ENCODE measurements around the gene CD7. TPM values are rescaled to one million over a fixed set of nuclear protein-coding genes. Genes with fewer than 3 reads are reported as not detected.
A peak's percentile ranks its signal among the peaks of the same experiment; 100 is the strongest.

CD7 gene
- polyA plus RNA-seq, 3 donors, result 0.38 to 3.6 (median 0.42) TPM

DNA sequence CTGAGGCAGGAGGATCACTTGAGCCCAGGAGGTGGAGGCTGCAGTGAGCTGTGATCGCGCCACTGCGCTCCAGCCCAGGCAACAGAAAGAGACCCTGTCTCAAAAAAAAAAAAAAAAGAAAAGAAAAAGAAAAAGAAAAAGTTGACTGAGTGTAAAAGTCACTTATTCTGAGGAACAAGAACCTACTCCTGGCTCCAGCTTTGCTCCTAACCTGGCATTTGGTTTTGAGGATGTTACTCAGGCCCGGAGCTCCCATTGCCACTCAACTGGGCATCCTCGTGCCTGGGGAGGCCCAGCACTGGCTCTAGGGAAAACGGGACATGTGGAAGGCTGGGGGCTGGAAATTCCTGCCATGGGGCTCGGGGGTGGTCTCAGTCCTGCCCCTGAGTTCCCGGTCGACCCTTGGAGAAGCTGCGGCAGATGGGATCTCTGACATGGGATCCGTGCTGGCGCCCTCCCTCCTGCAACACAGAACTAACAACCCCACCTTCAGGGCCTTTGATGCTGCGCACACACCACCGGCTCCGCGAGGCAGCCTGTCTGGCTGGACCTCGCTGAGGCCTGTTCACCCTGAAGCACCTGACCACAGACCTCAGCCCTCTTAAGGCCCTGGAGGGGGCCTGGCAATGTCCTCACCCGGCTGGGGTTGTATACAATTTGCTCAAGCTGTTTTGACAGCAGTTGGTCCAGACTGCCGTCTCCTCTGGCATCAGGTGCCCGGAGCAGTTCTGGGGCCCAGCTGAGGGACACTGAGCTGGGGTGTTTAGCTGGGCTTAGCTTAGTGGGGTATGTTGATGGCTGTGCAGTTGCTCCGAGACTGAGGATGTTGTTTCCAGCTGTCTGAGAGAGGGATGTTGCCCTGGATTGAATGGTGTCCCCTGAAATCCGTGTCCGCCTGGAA, 12.3 kb downstream of the CD7 start:
- Histone ChIP-seq H3K4me3 (replicated peaks in 1 of 3; ENCODE audit: low read depth in 2 of 3, low read length in 3 of 3) (no peak overlapping the region), H3K27me3 (ENCODE audit: control insufficient read depth in 2 of 2, insufficient read depth in 2 of 2, low read length in 2 of 2) (peaks cover 5 to 40% of the 10 kb centered on the region in 2 donors), H4K20me1 (ENCODE audit: insufficient read depth, low read length) (no peaks in the 10 kb centered on the region), H2AFZ (ENCODE audit: insufficient read depth, low read depth, low read length, poor library complexity, severe bottlenecking) (no peak overlapping the region), H3K79me2 (ENCODE audit: insufficient read depth, low read length) (no peaks in the 10 kb centered on the region), H3K27ac (ENCODE audit: low read depth in 1 of 2, low read length in 2 of 2) (no peak overlapping the region), H3K9me3 (replicated peaks in 1 of 2; ENCODE audit: control insufficient read depth in 1 of 2, insufficient read depth in 1 of 2, low read length in 2 of 2) (no peaks in the 10 kb centered on the region), H3K4me2 (replicated peaks; ENCODE audit: extremely low read depth, low read length, poor library complexity, severe bottlenecking) (no peak overlapping the region), H3K9ac (ENCODE audit: insufficient read depth, low read length, poor library complexity, severe bottlenecking) (no peak overlapping the region), H3K4me1 (ENCODE audit: control insufficient read depth in 1 of 2, insufficient read depth in 2 of 2, low read length in 2 of 2) (peaks cover 0 to 7% of the 10 kb centered on the region in 2 donors), H3K36me3 (replicated peaks in 1 of 2; ENCODE audit: control insufficient read depth in 1 of 2, insufficient read depth in 2 of 2, low read length in 2 of 2) (no peaks in the 10 kb centered on the region)
- DNase-seq, result no peak
- intact Hi-C loops (cut with micrococcal nuclease), result no loop called here
- peaks cover 0 to 5% (median 2%) of the 10 kb centered on the region in 7 donors for H3K9me3 Mint-ChIP-seq
- H3K4me3 Mint-ChIP-seq, result peak overlapping the region in 1 of 2 donors; percentile 71
- H3K27me3 Mint-ChIP-seq (ENCODE audit: low read depth in 3 of 3), result peaks cover 42 to 69% (median 52%) of the 10 kb centered on the region in 3 donors
- TF ChIP-seq, protein P1, sequence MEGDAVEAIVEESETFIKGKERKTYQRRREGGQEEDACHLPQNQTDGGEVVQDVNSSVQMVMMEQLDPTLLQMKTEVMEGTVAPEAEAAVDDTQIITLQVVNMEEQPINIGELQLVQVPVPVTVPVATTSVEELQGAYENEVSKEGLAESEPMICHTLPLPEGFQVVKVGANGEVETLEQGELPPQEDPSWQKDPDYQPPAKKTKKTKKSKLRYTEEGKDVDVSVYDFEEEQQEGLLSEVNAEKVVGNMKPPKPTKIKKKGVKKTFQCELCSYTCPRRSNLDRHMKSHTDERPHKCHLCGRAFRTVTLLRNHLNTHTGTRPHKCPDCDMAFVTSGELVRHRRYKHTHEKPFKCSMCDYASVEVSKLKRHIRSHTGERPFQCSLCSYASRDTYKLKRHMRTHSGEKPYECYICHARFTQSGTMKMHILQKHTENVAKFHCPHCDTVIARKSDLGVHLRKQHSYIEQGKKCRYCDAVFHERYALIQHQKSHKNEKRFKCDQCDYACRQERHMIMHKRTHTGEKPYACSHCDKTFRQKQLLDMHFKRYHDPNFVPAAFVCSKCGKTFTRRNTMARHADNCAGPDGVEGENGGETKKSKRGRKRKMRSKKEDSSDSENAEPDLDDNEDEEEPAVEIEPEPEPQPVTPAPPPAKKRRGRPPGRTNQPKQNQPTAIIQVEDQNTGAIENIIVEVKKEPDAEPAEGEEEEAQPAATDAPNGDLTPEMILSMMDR (IDR thresholded peaks at IDR 0.05), result no peak
- 84% methylated on average over 17 of the region's 23 CpGs for WGBS (ENCODE audit: insufficient coverage)
- H3K36me3 Mint-ChIP-seq, result no peaks in the 10 kb centered on the region
- no peak overlapping the region for H3K27ac Mint-ChIP-seq
- peaks cover 17% of the 10 kb centered on the region for H3K4me1 Mint-ChIP-seq

DNA sequence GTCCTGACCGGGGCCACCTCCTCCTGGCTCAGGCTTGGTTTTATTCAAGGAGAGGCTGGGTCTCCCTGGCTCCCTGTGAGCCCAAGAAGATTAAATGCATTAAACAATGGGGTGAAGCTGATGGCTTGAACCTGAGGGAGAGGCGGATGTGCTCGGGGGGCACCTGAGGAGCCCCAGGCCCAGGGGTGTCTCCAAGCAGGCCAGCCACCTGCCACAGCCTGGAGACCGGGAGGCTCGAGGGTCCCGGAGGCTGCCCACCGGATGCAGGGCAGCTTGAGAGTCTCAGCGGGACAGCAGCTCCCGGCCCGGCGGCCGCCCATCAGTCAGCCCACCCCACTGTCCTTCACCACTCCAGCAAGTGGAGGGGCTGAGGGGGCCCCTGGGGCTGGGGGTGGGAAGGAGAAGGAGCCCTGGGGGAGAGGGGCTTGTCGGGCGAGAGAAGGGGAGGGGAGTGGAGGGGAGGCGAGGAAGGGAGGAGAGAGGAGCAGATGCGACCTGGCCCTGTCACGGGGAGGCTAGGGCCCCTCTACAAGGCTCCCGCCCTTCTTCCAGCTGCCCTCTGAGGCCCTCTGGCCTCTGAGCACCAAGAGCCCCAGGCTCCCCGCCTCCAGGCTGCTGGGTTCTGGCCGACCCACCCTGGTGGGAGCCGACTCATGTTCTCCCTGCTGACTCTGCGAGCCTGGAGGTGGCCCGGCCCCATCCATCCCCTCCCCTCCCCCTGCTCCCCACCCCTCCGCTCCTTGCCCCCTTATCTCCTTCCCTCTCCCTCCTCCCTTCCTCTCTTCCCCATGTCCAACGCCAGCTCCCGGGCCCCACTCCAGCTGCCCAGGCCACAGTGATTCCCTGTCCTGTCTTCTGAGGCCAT, 13.2 kb downstream of the CD7 start:
- peaks cover 20% of the 10 kb centered on the region for H3K4me1 Mint-ChIP-seq
- H3K36me3 Mint-ChIP-seq, result no peaks in the 10 kb centered on the region
- no peaks in the 10 kb centered on the region for H3K9me3 ChIP-seq (replicated peaks in 1 of 2; ENCODE audit: control insufficient read depth in 1 of 2, insufficient read depth in 1 of 2, low read length in 2 of 2)
- H3K27ac ChIP-seq (ENCODE audit: low read depth in 1 of 2, low read length in 2 of 2), result no peak overlapping the region
- peaks cover 41 to 71% (median 52%) of the 10 kb centered on the region in 3 donors for H3K27me3 Mint-ChIP-seq (ENCODE audit: low read depth in 3 of 3)
- no peak overlapping the region for H2AFZ ChIP-seq (ENCODE audit: insufficient read depth, low read depth, low read length, poor library complexity, severe bottlenecking)
- H3K27me3 ChIP-seq (ENCODE audit: control insufficient read depth in 2 of 2, insufficient read depth in 2 of 2, low read length in 2 of 2), result peaks cover 5 to 40% of the 10 kb centered on the region in 2 donors
- peaks cover 0 to 7% of the 10 kb centered on the region in 2 donors for H3K4me1 ChIP-seq (ENCODE audit: control insufficient read depth in 1 of 2, insufficient read depth in 2 of 2, low read length in 2 of 2)
- peak overlapping the region in 1 of 7 donors; percentile 25 for H3K27ac Mint-ChIP-seq
- intact Hi-C loops (cut with micrococcal nuclease), result no loop called here
- TF ChIP-seq, protein P1 (IDR thresholded peaks at IDR 0.05), result no peak
- H3K4me3 ChIP-seq (replicated peaks in 1 of 3; ENCODE audit: low read depth in 2 of 3, low read length in 3 of 3), result no peak overlapping the region
- no peaks in the 10 kb centered on the region for H3K79me2 ChIP-seq (ENCODE audit: insufficient read depth, low read length)
- H3K9ac ChIP-seq (ENCODE audit: insufficient read depth, low read length, poor library complexity, severe bottlenecking), result no peak overlapping the region
- no peaks in the 10 kb centered on the region for H3K36me3 ChIP-seq (replicated peaks in 1 of 2; ENCODE audit: control insufficient read depth in 1 of 2, insufficient read depth in 2 of 2, low read length in 2 of 2)
- DNase-seq, result no peak
- no peak overlapping the region for H3K4me2 ChIP-seq (replicated peaks; ENCODE audit: extremely low read depth, low read length, poor library complexity, severe bottlenecking)
- WGBS (ENCODE audit: insufficient coverage), result 75% methylated on average over 15 of the region's 26 CpGs
- no peaks in the 10 kb centered on the region for H4K20me1 ChIP-seq (ENCODE audit: insufficient read depth, low read length)
- peak overlapping the region in 1 of 2 donors; percentile 35 for H3K4me3 Mint-ChIP-seq
- peaks cover 0 to 5% (median 2%) of the 10 kb centered on the region in 7 donors for H3K9me3 Mint-ChIP-seq

Measured in CD14-positive monocyte (primary cell).